Measurements from ENCODE around the gene PHLDA3.

- TF ChIP-seq POLR2AphosphoS5 (IDR thresholded peaks at IDR 0.05; ENCODE audit: low read depth, low read length) (no peak), POLR2A (IDR thresholded peaks at IDR 0.05; ENCODE audit: low read depth, low read length) (no peak), SPI1 (IDR thresholded peaks at IDR 0.05; ENCODE audit: low read depth, low read length) (no peak), TAF1 (IDR thresholded peaks at IDR 0.05; ENCODE audit: low read depth, low read length) (no peak)
These were observed 11.4 kb upstream of the PHLDA3 start for GRCh38 chr1:201480231-201481003.

All from GM12891 (cell line).